Fibroblast of lung (primary cell): ENCODE data around the gene ATP13A4.

Source experiments
- EZH2 ChIP-seq: IDR thresholded peaks from 2 replicates; pipeline ENCODE4 v1.5.1; 2012; ENCODE audit warnings: low read length, control low read depth, mild to moderate bottlenecking; ENCODE audit errors: missing control alignments
- TF ChIP-seq, protein P1 (sequence below), 2 donors: IDR thresholded peaks in 1 of 2; conservative IDR thresholded peaks in 1 of 2; 1 replicate in 1 of 2; 2 replicates in 1 of 2; pipeline ENCODE4 v1.5.1; 2011 to 2012; ENCODE audit warnings: low read length in 2 of 2, control low read depth in 1 of 2, inconsistent platforms in 1 of 2, low read depth in 1 of 2, mild to moderate bottlenecking in 1 of 2

DNA sequence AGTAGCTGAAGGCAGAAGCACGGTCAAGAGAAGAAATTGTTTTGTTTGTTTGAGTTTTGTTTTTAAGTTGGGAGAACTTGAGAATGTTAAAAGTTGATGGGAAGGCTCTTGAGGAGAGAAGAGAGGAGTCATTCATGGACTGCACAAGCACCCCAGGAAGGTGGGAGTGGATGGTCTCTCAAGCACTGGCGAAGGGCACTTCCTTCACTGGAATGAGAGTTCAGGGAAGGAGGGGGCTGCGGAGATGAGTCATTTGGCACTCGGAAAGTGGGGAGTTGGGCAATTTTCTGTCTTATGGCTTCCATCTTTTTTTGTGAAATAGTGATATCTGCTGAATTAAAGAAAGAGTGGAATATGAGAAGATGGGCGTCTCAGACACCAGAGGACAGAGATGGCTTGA is 66.0 kb downstream of the ATP13A4 start:
- TF ChIP-seq, protein P1, sequence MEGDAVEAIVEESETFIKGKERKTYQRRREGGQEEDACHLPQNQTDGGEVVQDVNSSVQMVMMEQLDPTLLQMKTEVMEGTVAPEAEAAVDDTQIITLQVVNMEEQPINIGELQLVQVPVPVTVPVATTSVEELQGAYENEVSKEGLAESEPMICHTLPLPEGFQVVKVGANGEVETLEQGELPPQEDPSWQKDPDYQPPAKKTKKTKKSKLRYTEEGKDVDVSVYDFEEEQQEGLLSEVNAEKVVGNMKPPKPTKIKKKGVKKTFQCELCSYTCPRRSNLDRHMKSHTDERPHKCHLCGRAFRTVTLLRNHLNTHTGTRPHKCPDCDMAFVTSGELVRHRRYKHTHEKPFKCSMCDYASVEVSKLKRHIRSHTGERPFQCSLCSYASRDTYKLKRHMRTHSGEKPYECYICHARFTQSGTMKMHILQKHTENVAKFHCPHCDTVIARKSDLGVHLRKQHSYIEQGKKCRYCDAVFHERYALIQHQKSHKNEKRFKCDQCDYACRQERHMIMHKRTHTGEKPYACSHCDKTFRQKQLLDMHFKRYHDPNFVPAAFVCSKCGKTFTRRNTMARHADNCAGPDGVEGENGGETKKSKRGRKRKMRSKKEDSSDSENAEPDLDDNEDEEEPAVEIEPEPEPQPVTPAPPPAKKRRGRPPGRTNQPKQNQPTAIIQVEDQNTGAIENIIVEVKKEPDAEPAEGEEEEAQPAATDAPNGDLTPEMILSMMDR (conservative IDR thresholded peaks at IDR 0.05 in 1 of 2, IDR thresholded peaks at IDR 0.05 in 1 of 2; ENCODE audit: low read depth in 1 of 2, low read length in 2 of 2), result no peak
- TF ChIP-seq EZH2, result no peak
